GM19328 (cell line): ENCODE data around the gene TNIK.

Source experiments
- ATAC-seq: cut with Tn5 transposase; IDR thresholded peaks from one replicate; pipeline ENCODE4 v1.9.1; 2021; ENCODE audit warnings: mild to moderate bottlenecking, moderate library complexity; ENCODE audit not compliant: unreplicated experiment

Gene TNIK

DNA sequence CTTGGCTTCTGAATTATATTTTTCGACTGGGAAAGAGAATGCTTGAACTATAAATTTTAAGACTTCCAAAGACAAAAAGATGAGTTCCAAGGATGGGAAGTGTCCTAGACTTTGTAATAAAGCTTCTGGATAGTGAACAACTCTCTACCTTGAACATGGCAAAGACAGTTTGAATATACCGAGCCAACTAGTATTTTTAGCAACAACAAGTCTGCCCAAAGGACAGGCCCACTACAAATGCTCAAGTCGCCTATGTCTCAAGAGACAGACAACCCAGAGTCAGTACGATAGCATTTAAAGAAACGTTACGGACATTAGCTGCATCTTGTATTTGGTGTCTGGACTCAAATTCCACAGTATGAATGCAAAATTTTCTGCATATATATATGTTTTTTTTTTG lies 258.4 kb downstream of the TNIK start:
- ATAC-seq = no peak

DNA sequence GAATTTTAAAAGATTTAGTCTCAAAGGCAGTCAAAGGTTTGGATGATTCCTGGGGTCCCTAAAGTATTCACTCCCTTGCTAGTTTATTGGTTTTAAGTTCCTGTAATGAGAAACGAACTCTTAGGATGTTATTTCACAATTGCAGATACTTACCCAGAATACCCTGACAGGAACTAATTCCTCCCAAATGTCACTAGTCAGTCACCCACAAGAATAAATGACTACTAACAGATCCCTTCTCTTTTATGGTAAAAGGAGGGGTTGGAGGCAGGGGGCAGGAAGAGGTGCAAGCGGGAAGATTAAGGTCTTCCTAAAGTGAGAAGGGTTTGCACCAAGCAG lies 259.5 kb downstream of the TNIK start:
- no peak for ATAC-seq

DNA sequence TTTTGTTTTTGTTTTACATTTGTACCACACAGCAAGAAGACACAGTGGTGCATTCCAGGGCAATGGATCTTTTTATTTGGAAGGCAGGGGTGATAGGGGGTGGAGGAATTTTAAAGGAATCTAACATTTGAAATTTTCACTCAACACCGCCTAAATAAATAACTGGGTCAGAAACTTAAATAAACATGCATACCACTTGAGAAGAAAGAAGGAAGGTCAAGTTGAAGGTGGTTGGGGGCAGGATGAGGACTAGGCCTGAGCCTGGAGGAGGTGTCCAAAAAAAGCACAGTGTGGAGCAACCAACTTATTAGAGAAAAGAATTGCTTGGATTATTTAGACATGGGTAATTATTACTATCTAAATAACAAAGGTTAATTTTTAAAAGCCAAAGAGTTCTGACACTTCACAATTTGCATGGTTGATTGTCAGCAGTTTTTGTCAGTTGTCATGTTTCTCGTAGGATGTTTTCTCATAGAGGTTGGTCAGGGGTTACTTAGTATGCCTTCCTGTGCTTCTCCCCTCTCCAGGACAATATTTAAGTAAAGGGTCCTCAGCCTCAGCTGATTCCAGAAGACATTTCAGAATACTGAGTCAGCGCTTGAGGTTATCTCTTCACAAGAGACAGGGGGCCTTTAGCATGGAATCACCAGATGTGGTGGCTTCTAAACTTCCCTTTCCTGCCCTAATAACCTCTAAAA lies 260.0 kb downstream of the TNIK start:
- no peak for ATAC-seq

DNA sequence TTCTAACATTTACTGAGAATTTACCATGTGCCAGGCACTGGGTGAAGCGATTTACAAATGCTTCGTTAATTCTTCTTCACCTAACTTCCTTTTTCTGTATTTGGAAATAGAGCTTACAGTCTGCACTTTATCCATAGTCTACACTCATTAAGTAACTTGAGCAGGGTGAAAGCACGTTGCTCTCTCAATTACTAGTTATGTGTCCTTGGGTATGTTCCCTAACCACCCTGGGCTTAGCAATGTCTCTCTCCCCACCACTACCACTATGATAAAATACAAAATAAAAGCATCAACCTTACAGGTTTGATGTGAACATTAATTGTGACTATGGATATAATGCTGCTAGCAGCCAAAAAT lies 260.8 kb downstream of the TNIK start:
- no peak for ATAC-seq

DNA sequence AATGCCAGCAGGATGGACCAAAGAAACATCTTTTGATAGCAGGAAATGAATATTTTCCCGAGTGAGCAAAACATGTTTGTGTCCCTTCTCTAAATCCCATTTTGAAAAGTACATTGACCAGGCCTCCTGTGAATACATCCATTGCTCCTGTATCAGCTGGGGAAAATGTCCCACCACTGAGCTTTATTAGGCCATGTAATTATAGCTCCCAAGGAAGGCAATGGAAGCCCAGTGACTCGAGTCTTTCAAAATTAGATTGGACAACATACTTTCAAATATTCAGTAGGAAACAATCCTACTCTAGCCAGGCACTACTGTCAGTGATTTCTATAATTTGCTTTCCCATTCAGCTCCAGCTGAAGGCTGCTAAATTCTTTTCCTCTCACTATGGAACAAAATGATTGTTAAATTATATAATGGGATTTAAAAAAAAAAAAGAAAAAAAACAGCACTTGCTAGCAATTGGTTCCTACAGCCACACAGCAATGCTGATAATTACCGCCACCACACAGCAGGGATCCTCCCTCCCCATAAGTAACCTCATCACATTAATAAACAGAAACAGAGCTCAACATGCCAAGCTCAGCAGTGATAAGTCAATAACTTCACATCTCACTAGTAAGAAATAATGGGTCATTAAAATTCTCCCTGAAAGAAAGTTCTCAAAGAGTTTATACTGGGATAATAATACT lies 261.3 kb downstream of the TNIK start:
- ATAC-seq = no peak

DNA sequence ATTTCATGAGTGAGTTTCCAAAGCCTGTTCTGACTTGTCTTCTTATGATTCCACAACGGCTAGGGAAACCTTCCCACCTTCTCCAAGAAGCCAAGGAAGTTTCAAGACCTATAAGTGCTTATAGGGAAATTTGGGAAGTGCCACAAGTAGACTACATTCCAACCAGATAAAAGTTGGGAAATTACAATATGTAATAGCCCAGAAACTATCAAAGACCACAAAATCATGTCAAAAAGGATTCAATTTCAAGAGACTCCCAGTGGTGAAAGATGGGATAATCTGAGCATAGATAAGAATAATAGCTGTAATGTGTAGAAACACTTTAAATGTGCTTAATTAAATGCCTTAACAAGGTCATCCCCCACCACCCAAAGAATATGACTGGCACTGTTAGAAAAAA lies 264.5 kb downstream of the TNIK start:
- ATAC-seq = no peak

DNA sequence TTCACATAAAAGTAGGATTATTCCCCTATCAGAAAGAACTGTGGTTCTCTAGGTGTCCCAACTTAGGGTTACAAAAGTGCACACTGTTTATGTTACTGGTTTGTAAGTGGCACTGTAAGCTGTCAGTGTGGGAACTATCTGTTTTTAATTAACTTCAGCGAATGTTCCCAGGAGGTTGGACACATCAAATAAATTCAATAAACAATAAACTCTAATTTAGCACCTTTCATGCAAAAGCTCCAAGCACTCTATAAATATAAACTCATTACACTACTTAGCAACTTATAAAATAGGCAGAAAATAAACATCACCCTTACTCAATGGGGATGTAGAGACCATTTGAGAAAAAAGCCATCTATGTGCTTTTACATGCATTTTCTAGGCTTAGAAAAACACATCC lies 265.2 kb downstream of the TNIK start:
- ATAC-seq = no peak

DNA sequence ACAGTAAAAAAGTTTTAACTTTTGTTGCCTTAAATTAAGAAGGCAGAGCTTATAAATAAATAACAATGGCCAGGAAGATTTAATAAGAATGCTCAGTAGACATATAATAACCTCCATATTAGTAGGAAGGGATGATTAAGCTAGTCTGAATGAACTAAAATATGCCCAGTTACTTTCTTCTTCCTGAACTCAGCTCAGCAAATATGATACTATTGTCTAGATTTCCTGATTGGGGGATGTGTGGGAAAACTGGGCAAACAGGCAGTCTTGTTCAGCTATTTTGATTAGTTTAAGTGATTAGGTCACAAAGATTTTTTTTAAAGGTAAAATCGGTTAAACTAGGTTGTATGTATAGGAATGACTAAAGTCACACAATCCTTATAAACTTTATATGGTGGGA lies 266.5 kb downstream of the TNIK start:
- ATAC-seq = no peak

DNA sequence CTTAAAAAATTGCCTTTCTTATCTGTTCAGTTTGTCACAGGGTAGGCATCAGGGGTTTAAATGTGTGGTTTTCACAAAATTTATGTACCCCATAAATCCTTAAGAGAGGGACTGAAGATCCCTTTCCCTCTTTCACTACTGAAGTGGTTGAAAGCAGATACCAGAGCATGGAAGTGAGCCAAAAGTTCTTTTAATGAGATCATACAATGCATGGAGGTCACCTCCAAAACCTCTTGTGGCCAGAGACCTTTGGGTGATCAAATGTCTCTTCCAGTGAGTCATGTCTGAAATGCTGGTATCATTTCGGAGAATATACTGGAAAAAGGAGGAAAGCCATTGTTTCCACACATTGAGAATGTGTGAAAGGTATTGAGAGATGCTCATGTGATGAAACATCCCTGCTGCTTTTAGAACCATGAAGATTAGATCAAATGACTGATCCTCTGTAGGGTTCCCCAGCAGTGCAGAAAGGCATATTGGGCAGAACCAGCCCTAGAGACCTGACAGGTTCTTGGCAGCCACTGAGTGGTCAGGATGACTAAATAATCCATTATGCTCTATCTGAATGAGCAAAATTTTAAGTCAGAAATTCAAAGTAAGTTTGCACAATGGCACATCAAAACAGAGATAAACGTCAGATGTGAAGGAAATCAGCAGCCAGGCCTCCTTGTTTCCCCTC lies 267.9 kb downstream of the TNIK start:
- no peak for ATAC-seq

DNA sequence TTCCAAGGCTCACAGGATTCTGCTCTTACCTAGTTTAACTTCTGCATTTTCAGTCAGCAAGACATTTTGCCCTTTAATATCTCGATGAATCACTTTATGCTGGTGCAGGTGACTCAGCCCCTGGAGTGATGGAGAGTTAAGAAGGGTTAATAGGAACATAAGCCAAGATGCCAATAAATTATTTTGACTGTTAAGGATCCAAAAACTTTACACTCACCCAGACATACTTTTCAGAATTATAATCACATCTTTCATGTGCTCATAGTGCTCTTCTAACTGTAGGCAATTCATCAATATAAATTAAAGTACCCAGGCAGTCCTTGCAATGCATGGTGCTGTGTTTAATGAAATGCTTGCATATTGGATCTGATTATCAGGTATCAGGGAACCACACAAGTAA lies 269.5 kb downstream of the TNIK start:
- no peak for ATAC-seq

DNA sequence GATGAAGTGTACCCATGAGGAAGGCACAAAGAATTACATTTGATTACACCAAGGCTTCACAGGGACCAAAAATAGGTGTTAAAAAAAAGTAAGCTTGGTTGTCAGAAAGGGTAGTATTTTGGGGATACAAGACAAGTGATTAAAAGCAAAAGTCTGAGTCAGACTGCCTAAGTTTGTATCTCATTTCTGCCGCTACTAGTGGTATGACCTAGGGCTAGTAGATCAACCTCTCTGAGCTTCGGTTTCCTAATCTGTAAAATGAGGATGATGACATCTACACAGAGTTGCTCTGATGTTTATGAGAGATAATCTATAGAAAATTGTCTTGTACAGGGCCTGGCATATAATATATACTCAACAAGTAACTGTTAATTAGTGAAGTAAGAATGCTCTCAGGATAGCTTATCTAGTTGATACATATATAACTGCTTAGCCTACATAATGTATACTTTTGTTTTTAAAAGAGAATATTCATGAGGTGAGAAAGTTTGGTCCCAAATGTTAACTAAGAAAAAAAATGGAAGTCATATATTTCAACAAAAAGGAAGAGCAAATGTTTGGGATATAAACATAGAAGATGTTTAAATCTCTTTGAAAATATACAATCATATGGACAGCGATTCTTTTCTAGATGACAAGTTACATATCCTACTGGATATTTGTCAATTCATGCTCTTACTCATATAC lies 270.7 kb downstream of the TNIK start:
- ATAC-seq = no peak

DNA sequence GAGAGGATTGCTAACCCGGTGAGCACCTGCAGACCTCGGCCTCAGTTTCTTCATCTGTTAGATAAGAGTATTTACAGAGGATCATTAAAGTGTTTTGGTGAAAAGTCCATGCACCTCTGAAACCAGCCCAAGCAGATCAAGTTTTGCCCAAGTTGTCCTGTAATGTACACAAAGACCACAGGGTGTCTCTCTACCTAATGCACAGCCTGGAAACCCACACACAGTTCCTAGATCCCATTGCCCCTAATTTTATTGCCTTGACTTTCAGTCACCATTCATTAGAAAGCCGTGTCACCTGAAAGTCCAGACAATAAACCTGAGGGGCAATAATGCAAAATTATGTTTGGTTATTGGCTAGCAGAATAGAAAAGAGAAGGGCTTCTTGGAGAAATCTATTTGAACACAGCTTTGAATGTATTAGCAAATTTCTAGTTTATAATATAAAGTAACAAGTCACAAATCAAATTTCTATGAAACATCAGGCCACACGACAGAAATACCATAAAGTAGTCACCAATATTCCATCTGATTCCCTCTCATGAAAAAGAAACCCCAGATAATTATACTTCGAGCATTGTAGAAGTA lies 272.4 kb downstream of the TNIK start:
- no peak for ATAC-seq

DNA sequence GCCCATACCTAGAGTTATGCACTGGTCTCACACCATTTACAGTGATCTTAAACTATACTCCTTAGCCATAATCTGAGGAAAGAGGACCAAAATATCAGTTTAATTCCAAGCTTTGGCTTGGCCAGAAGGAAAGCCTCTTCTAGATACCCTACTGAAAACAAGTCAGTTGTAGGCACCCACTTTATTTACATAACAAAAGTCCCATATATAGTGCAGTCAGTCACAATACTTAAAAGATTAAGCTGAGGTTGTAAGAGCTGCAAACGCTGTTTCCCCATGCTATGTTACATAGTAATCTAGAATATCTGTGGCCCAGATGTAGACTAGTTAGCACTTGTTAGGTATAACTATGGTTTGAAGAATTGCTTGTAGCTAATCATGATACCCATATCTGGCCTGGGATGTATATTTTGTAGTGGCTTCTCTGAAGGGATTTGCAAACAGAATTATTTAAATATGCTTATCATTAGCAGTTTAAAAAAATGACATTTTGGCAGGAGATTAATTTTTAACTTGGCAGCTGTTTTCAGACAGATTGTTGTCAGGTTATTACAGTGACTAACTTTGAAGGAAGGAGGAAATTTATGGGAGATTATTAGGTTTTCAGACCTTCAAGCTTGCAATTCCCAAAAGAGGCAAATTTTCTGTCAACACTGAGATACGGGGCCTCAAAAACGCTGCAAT lies 273.2 kb downstream of the TNIK start:
- ATAC-seq = no peak

DNA sequence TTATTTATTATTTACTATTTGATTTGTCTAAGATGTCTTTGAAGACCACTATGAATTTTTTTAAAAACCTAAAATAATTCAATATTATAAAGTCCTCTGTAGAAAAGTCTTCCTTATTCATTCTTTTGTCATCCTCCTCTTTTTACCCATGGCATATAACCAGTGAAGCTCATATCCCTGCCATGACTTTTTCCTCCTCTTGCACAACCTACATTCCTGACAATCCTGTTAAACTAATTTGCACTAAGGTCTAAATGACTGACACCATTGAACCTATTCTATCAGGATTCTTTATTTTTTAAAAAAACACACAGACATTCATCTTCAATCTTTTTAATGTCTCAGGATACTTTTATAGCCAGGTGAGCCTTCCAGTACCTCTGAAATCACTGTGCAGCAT lies 273.8 kb downstream of the TNIK start:
- ATAC-seq = no peak

DNA sequence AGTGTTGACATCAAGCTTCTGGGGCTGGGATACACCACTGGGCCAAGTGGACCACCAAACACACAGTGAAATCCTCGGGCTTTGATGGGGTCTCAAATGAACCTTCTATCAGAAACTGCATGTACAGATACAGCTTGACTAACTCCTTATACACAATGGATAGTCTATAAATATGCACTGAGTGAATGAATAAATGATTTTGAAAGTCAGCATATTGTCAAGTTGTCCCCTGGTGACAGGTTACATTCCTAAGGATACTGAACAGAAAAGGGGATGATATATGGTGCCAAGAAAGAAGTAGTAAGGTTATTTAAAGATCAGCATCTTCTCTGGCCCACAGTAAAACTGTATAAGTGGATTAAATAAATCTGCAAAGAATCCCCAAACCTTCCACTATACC lies 274.2 kb downstream of the TNIK start:
- ATAC-seq = no peak

DNA sequence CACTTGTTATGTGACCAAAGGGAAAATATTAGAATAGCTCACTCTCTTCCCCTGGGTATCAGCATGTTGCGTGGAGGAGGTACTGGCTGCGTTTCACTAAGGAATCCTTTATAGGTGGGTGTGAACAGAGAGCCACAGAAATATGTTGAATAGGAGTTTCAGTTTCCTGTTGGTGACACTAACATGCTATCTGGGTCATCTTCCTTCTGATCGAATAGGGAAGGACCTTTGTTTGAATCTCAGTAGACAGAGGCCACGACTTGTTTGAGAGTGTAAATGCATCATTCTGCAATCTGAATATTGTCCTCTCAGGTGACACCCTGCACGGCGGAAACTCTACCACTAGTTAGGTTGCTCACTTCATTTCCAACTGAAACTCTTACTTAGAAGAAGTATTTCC lies 275.8 kb downstream of the TNIK start:
- ATAC-seq = peak; percentile 61

DNA sequence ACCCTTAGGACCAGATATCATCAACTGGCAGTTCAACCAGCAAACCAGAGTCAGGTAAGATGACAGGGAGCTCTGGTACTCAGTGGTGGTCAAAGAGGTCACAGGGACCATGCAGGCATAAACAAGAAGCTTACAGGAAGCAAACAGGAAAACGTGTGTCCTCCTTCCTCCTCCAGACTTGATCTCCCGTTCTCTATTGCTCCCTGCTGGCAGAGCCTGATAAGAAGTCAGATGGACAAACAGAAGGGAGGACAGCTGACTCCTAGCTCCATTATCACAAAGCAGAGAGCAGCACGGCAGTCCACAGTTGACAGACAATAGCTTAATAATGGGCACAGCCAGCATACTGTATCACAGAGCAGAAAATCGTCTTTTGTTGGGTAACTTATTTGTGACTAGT lies 277.2 kb downstream of the TNIK start:
- ATAC-seq = no peak

DNA sequence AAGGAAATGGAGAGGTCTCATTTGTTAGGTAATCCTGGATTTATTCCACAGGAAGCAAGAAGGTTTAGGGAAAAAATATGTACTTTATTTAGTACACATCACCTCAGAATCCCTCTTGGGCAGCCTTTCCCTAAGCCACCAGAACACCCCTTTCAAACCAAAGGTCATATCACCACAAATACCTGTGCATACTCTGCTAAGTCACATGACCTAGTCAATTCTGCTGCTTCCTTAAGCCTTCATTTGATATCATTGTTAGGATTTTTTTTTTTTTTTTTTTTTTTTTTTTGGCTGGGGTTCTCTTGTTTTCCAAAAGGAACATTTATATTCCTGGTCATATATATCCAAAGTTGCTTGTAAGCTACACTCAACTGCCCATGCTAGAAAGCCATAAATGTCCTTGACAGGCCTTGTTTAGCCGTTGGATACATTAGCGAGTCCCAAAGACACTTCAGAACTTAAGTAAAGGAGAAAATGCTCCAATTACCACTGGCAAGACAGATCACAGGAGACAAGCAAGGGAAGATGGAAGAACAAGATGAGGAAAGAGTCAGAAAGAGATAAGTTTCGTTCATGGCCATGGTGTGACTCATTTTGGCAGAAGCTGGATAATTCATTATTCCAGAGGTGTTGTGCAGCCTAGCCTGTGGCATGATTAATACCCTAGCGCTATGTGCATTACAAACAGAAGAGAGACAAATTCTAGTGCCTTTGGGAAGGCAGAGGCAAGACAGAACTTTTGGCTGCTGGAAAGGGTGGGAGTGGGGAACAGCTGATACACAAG lies 278.1 kb downstream of the TNIK start:
- ATAC-seq = no peak

DNA sequence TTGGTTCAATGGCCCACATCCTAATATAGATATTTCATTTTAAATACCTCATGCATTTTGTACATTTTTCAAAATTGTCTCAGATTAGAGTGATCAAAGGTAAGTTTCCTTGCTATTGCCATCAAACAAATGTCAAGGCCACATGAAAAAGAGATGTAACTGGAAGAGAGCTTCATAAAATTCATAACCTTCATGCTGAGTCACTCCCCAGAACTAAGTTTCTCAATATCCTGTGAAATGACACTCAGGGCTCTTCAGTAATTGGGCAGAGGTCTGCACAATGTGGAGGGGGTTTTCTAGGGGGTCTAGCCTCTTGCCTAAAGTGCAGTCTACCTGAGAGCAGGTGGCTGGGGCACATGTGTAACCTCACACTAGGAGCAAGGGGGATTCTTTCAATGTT lies 281.5 kb downstream of the TNIK start:
- ATAC-seq = no peak

DNA sequence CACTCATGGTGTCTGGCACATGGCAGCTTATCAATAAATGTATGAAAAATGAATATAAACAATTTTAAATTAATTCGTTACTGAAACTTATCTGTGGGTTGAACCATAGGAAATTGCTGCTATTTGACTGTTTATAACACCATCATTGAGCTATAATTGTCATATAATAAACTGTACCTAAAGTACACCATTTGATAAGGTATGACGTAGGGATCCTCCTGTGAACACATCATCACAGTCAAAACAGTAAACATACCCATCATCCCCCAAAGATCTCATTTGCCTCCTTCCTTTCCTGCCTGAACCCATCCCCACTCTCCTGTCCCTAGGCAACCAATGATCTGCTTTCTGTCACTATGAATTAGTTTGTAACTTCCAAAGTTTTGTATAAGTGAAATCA lies 282.7 kb downstream of the TNIK start:
- ATAC-seq = no peak
